ENCODE results near the gene C17orf107. TPM values are rescaled to one million over a fixed set of nuclear protein-coding genes. Genes with fewer than 3 reads are reported as not detected.

The C17orf107 gene
- total RNA-seq, 4 donors from 2014 or later = 0.63 to 8.4 (median 3.3) TPM

- TF ChIP-seq CTCF (IDR thresholded peaks at IDR 0.05) = no peak
- ATAC-seq (ENCODE audit: low FRiP score) (no peak), DNase-seq (ENCODE audit: low spot score) (no peak)
Measured at GRCh38 chr17:4938688-4939545, 39.6 kb downstream of the C17orf107 start.

- DNase-seq (ENCODE audit: low spot score) (no peak), ATAC-seq (ENCODE audit: low FRiP score) (no peak)
- no peak for TF ChIP-seq CTCF (IDR thresholded peaks at IDR 0.05)
Measured at GRCh38 chr17:4939546-4939795, 40.1 kb downstream of the C17orf107 start.

- peak; percentile 85 for DNase-seq (ENCODE audit: low spot score)
Measured at GRCh38 chr17:4939796-4940554, 40.6 kb downstream of the C17orf107 start, which contains the start of the genes RNF167 and SLC25A11. Gene RNF167 (plus strand): TSS chr17:4940268. CDS start chr17:4940910, 642 bp downstream. Gene SLC25A11 (minus strand): TSS chr17:4940046. CDS start chr17:4939910, 136 bp downstream.

DNA sequence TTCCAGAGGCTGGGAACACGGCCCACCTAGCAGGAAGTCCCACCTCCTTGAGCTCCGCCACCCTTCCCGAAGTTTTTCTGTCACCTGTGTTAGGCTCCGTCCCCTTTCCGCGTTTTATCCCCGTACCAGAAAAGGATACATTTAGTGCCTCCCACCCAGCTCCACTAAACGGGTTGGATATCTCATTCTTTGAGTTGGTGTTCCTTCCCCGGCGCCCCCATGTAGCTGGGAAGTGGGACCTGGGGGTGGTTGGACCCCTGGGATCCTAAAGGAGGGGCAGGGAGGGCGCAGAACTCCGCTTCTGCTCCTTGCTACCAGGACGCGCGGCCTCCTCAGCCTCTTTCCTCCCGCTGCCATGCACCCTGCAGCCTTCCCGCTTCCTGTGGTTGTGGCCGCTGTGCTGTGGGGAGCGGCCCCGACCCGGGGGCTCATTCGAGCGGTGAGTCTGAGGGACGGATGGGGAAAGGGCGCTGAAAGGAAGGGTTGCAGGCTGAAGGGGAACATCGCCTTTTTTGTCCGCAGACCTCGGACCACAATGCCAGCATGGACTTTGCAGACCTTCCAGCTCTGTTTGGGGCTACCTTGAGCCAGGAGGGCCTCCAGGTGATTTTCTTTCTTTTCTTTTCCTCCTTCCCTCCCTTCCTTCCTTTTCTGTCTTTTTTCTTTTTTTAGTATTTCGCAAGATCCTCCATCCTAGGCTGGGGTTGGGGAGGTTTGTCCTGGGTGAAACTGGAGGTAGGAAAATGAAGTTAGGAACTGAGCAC, 41.4 kb downstream of the C17orf107 start:
- peak; percentile 62 for ATAC-seq (ENCODE audit: low FRiP score)

More at GRCh38 chr17:4939796-4940554, 40.6 kb downstream of the C17orf107 start, which contains the start of the genes RNF167 and SLC25A11:
- ATAC-seq (ENCODE audit: low FRiP score) = peak; percentile 92
- TF ChIP-seq CTCF (IDR thresholded peaks at IDR 0.05) = no peak

GRCh38 chr17:4941319-4941610, 41.9 kb downstream of the C17orf107 start:
- no peak for DNase-seq (ENCODE audit: low spot score)
- no peak for TF ChIP-seq CTCF (IDR thresholded peaks at IDR 0.05)
- ATAC-seq (ENCODE audit: low FRiP score) = no peak

More for the DNA sequence above, 41.4 kb downstream of the C17orf107 start:
- TF ChIP-seq CTCF (IDR thresholded peaks at IDR 0.05) = no peak
- no peak for DNase-seq (ENCODE audit: low spot score)

GRCh38 chr17:4942760-4943508, 43.6 kb downstream of the C17orf107 start:
- DNase-seq (ENCODE audit: low spot score) = no peak
- TF ChIP-seq CTCF (IDR thresholded peaks at IDR 0.05) = no peak
- ATAC-seq (ENCODE audit: low FRiP score) = no peak
